Subcutaneous adipose tissue (tissue), 4 donors: ENCODE results near the gene PRR20G. TPM values are rescaled to one million over a fixed set of nuclear protein-coding genes. Genes with fewer than 3 reads are reported as not detected.

ENCODE experiments used
- total RNA-seq, 4 donors: library from RNA; depleted of rRNA; stranded (reverse); fragments of >200 nt; gene quantifications; one replicate each; pipeline ENCODE4 v1.1.0, GENCODE V29; 2016
- TF ChIP-seq, protein P1 (sequence below): fragments of 450-650 bp; IDR thresholded peaks from one replicate; pipeline ENCODE4 v1.5.1; 2016; ENCODE audit warnings: low read depth, mild to moderate bottlenecking, control low read depth, antibody characterized with exemption, moderate library complexity

The PRR20G gene
- total RNA-seq, 4 donors from 2014 or later: not detected

DNA sequence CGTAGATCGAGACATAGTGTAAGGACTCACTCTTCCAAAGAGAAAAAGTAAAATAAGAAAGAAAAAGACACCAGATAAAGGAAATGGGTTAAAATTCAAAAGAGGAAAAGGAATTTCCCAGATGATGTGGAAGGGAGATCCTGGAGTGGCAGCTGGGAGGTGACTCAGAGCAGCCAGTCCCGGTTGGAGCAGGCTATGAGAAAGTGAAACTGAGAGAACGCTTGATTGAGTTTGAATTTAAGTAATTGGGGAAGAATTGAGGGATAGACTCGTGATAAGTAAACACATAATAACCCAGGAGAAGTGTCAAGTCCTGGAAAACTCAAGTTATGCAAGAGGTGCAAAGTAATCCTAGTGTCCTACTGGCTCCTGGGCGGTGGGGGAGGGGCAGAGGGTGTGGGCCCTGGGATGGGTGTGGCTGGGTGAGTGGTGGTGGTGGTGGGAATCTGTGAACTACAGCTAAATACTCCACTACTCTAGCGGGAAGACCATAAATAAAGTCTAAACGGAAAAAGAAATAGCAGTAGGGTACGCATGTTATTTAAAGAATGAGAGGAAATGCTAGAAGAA lies 1.2 kb downstream of the PRR20G start:
- TF ChIP-seq, protein P1, sequence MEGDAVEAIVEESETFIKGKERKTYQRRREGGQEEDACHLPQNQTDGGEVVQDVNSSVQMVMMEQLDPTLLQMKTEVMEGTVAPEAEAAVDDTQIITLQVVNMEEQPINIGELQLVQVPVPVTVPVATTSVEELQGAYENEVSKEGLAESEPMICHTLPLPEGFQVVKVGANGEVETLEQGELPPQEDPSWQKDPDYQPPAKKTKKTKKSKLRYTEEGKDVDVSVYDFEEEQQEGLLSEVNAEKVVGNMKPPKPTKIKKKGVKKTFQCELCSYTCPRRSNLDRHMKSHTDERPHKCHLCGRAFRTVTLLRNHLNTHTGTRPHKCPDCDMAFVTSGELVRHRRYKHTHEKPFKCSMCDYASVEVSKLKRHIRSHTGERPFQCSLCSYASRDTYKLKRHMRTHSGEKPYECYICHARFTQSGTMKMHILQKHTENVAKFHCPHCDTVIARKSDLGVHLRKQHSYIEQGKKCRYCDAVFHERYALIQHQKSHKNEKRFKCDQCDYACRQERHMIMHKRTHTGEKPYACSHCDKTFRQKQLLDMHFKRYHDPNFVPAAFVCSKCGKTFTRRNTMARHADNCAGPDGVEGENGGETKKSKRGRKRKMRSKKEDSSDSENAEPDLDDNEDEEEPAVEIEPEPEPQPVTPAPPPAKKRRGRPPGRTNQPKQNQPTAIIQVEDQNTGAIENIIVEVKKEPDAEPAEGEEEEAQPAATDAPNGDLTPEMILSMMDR: no peak

DNA sequence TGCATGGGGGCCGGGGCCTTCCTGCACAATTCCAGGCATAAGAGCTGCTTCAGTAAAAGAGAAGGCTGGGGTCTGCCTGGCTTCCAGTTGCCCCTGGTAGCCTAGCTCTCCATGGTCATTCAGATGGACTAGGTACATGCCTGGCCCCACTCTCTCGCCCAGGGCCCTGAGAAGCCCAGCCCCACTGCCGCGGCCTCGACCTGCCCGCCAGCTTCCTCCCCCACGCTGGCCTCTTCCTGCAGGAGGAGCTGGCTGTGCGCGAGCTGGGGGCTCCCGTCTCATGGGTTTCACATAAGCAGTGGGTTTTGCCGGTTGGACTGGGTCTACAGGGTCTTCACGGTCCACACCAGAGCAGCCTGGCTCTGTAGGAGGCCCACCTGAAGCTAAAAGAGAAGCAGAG lies 3.6 kb downstream of the PRR20G start:
- TF ChIP-seq, protein P1: no peak

DNA sequence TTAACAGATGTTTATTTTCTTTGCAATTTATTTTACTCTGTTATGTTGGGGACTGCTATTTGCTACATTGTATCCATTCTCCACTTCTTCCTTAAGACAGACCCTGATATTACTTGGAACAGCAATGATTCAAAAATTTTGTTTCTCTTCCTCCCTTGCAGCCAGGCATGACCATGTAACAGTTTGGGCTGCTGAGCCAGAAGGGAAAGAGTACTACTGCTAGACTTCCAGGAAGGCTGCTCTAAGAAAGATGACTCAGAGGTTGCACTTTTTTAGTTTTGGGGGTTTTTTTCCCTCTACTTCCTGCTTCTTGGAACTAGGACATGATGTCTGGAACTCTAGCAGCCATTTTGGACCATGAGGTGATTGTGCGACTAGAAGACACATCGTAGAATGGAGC lies 10.3 kb downstream of the PRR20G start:
- TF ChIP-seq, protein P1: no peak

DNA sequence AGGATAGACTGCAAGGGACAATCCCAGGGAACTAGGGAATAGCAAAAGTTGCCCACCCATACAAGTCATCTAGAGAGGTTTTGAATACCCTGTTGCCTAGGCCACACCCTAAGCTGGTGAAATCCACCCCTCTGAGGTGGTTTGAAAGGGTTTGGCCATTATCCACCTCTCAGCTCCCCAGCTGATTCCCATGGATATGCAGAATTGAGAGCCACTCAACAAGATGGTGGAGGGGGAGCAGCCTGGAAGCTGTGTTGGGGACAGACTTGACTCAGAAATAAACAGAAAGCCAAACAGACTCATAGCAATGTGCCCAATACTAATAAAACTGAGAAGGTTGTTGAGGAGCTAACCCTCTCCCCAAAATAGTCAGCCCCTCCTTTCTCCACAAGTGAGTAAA lies 10.9 kb downstream of the PRR20G start:
- TF ChIP-seq, protein P1: no peak

DNA sequence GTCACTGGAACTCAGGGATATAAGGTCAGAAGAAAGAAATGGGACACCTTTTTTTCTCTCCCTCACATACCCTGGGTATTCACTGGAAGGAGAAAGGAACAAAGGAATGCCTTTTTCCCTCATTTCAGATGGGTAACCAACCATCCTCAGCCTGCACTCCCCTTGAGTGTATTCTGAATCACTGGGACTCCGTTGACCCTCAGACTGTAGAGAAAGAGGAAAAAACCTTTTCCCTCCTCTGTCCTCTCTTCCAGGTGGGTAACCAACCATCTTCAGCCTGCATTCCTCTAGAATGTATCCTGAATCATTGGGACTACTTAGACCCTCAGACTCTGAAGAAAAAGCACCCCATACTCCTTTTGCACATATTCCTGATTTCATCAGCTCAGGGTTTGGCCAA lies 11.4 kb downstream of the PRR20G start:
- TF ChIP-seq, protein P1: no peak

DNA sequence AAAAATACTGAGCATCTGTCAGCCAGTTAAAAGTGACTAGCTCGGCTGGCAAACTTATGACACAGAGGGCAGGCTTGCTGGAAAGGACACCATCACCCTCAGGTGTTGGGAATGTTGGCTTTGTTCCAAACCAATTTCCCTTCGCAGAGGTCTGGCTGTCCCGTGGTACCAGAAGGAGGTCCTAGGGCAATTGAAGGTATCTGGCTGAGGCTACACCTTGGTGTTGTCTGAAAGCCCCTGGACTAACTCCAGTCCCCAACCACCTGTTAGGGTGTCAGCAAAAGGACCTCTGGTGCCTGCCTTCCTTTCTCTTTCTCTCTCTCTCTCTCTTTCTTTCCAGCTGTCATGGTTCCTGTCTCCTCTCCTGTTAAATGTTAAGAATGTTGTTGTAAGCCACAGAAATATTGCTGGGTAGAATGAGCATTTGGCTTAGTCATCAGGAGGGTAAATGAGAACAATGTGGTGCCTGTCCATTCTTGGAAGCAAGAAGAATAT lies 12.5 kb downstream of the PRR20G start:
- TF ChIP-seq, protein P1: no peak

DNA sequence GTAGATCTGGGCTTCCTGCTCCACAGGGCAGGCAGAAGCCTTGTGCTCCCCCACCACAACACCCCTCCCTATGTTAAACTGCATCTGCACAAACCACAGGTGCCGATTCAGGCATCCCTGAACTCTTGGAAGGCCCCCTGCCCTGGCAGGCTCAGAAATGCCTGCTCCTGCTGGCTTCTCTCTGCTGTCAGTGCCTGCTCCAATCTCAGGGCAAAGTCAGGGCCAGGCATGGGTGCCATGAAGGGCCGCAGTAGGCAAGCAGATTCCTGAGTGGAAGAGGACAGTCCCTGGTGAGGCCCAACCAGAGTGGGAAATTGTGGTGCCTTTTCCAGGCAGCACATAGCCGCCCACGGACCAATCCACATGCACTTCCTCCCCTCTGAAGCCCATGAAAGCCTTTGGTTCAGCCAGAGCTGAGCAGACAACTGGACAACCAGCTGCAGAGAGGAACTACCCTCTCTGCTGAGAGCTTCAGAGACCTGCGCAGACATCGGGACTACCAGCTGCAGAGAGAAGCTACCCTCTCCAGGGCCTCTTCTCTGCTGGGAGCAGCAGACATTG lies 13.6 kb downstream of the PRR20G start:
- TF ChIP-seq, protein P1: no peak
